Epithelial cell of proximal tubule (primary cell): ENCODE measurements around the gene ITGAV. TPM values are rescaled to one million over a fixed set of nuclear protein-coding genes. Genes with fewer than 3 reads are reported as not detected.

ENCODE experiments used
- DNase-seq: peaks from one replicate; pipeline ENCODE4 v3.0.0-alpha.2; 2011; ENCODE audit warnings: low read depth
- H3K4me3 ChIP-seq: 2 replicates; pipeline ENCODE4 v1.5.1; 2011; ENCODE audit warnings: low read depth, mild to moderate bottlenecking, low read length
- CTCF ChIP-seq: conservative IDR thresholded peaks from 2 replicates; pipeline ENCODE4 v1.5.1; 2012; ENCODE audit warnings: low read depth, mild to moderate bottlenecking, low read length
- total RNA-seq: library from RNA; depleted of rRNA; stranded (reverse); fragments of >200 nt; gene quantifications from 2 replicates; pipeline ENCODE4 v1.2.3, GENCODE V29; 2015

The ITGAV gene
- total RNA-seq, 1 donor from 2014 or later: 135 TPM

GRCh38 chr2:186718122-186718521 is 128.3 kb downstream of the ITGAV start:
- TF ChIP-seq CTCF: no peak

GRCh38 chr2:186718903-186719302 is 129.0 kb downstream of the ITGAV start:
- no peak overlapping the region for H3K4me3 ChIP-seq
- no peak for DNase-seq
- TF ChIP-seq CTCF: no peak

More at GRCh38 chr2:186718122-186718521, 128.3 kb downstream of the ITGAV start:
- DNase-seq: no peak
- H3K4me3 ChIP-seq: no peak overlapping the region

- no peak for DNase-seq
- no peak for TF ChIP-seq CTCF
- no peak overlapping the region for H3K4me3 ChIP-seq
Observed at GRCh38 chr2:186721956-186722355, 132.1 kb downstream of the ITGAV start.

DNA sequence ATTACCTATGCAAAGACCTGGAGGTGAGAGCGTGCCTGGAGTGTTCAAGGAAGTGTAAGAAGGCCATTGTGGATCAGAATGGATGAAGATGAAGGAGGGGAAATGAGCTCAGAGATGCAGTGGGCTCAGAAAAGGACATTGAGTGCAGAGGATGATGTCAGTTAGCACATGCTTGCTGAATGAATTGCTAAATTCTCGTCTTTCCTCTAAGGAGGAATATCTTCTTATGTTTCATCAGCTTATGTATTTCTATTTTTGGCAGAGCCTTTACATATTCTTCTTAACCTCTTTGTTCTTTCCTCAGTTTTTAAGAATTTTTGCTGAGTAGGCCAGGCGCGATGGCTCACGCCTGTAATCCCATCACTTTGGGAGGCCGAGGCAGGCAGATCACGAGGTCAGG is 134.9 kb downstream of the ITGAV start:
- DNase-seq: no peak
- no peak for TF ChIP-seq CTCF

GRCh38 chr2:186725783-186726182 is 135.9 kb downstream of the ITGAV start:
- no peak for DNase-seq
- no peak for TF ChIP-seq CTCF
- H3K4me3 ChIP-seq: no peak overlapping the region

More for the DNA sequence above, 134.9 kb downstream of the ITGAV start:
- no peak overlapping the region for H3K4me3 ChIP-seq

DNA sequence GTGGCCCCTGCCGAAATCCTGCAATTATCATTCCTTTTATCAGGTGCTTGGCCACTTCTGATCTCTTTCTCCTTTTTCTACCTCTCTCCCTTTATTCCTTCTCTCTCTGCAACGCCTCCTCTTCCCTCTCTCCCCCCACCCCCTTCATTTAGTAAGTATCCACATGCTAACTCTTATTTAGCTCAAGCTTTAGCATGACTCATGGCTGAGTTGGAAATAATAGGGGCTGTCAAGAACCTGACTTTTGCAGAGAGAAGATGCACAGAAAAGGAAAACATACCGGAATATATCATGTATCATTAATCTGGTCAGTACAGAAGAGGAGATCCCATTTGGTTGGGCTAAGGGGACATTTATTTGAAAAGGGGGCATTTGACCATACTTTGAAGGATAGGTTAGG is 137.1 kb downstream of the ITGAV start:
- no peak for TF ChIP-seq CTCF
- no peak for DNase-seq
- H3K4me3 ChIP-seq: no peak overlapping the region

GRCh38 chr2:186728631-186729030 is 138.8 kb downstream of the ITGAV start:
- no peak overlapping the region for H3K4me3 ChIP-seq

More at GRCh38 chr2:186728631-186729030, 138.8 kb downstream of the ITGAV start:
- DNase-seq: no peak
- TF ChIP-seq CTCF: no peak
